Ishikawa (cell line): ENCODE measurements around the gene XXYLT1.

Experiments used
- CEBPB ChIP-seq: IDR thresholded peaks from 2 replicates; pipeline ENCODE4 v1.6.1; 2012
- CREB1 ChIP-seq: IDR thresholded peaks from 2 replicates; pipeline ENCODE4 v1.6.1; 2012; ENCODE audit warnings: low read depth
- EP300 ChIP-seq: IDR thresholded peaks from 2 replicates; pipeline ENCODE4 v1.6.1; 2012; ENCODE audit warnings: borderline replicate concordance
- RAD21 ChIP-seq: IDR thresholded peaks from 2 replicates; pipeline ENCODE4 v1.6.1; 2012; ENCODE audit warnings: low read depth
- REST ChIP-seq: IDR thresholded peaks from 2 replicates; pipeline ENCODE4 v1.6.1; 2012; ENCODE audit warnings: low read depth, mild to moderate bottlenecking
- TAF1 ChIP-seq: IDR thresholded peaks from 2 replicates; pipeline ENCODE4 v1.6.1; 2012; ENCODE audit warnings: low read depth, mild to moderate bottlenecking

- TF ChIP-seq EP300 (no peak), TAF1 (no peak), RAD21 (no peak), REST (no peak), CREB1 (no peak), CEBPB (no peak)
Measured at GRCh38 chr3:195083659-195084058, 187.3 kb downstream of the XXYLT1 start.
